HepG2 (cell line): Measurements from ENCODE around the gene PAQR6. TPM values are rescaled to one million over a fixed set of nuclear protein-coding genes. Genes with fewer than 3 reads are reported as not detected.

ENCODE experiments used
- EP300 ChIP-seq, 3 experiments: sonication (generic) in 1 of 3; formaldehyde crosslinking in 1 of 3; IDR thresholded peaks; 2 replicates each; pipeline versions ENCODE4 v1.5.1 to v1.6.1; 2011 to 2020; ENCODE audit warnings: low read depth in 2 of 3, low read length in 2 of 3, borderline replicate concordance in 1 of 3, improper control_type of control experiment in 1 of 3, mild to moderate bottlenecking in 1 of 3, missing genetic modification reagents in 1 of 3, moderate library complexity in 1 of 3
- HBP1 ChIP-seq: IDR thresholded peaks from 2 replicates; pipeline ENCODE4 v1.6.1; 2016; ENCODE audit warnings: low read depth, control low read depth
- POLR2AphosphoS5 ChIP-seq: IDR thresholded peaks from 2 replicates; pipeline ENCODE4 v1.6.1; 2012; ENCODE audit warnings: low read depth, low read length
- POLR2G ChIP-seq: fragments of 200-400 bp; formaldehyde crosslinking; IDR thresholded peaks from 2 replicates; pipeline ENCODE4 v1.6.1; 2018; ENCODE audit warnings: mild to moderate bottlenecking, low read depth, low read length, moderate library complexity
- PRMT3 ChIP-seq: sonication (generic); formaldehyde crosslinking; IDR thresholded peaks from 2 replicates; pipeline ENCODE4 v1.8.1; 2022; ENCODE audit warnings: low read depth, mild to moderate bottlenecking, moderate library complexity, missing genetic modification reagents, borderline replicate concordance
- ZFP91 ChIP-seq: sonication (generic); formaldehyde crosslinking; IDR thresholded peaks from 2 replicates; pipeline ENCODE4 v1.9.0; 2022; ENCODE audit warnings: missing genetic modification reagents, mild to moderate bottlenecking, borderline replicate concordance
- ZNF256 ChIP-seq: sonication (generic); formaldehyde crosslinking; conservative IDR thresholded peaks from 2 replicates; pipeline ENCODE4 v1.4.0; 2020; ENCODE audit warnings: missing genetic modification reagents
- ZNF556 ChIP-seq: sonication (generic); formaldehyde crosslinking; IDR thresholded peaks from 2 replicates; pipeline ENCODE4 v1.4.0; 2020; ENCODE audit warnings: mild to moderate bottlenecking, missing genetic modification reagents, borderline replicate concordance
- ZNF691 ChIP-seq: sonication (generic); formaldehyde crosslinking; IDR thresholded peaks from 2 replicates; pipeline ENCODE4 v1.4.0; 2020; ENCODE audit warnings: missing genetic modification reagents, low read depth, mild to moderate bottlenecking, borderline replicate concordance
- ZNF777 ChIP-seq: sonication (generic); formaldehyde crosslinking; IDR thresholded peaks from 2 replicates; pipeline ENCODE4 v1.4.0; 2020; ENCODE audit warnings: missing genetic modification reagents
- polyA plus RNA-seq, 8 experiments: library from polyadenylated mRNA; depleted of rRNA in 3 of 8; stranded (reverse) in 7 of 8; unstranded in 1 of 8; fragments of >200 nt; fragmentation: Illumina TruSeq in 4 of 8; extraction: Trizol in 4 of 8; gene quantifications; 2 replicates each; pipeline versions ENCODE4 v1.2.1 to v1.2.3, GENCODE V29; 2011 to 2016; ENCODE audit warnings: low read depth in 4 of 8, missing spikeins in 1 of 8, mixed read lengths in 1 of 8; ENCODE audit not compliant: insufficient read depth in 1 of 8
- total RNA-seq, 5 experiments: library from RNA; depleted of rRNA; stranded (reverse); fragments of >200 nt; fragmentation: Illumina TruSeq; extraction: Trizol; gene quantifications; 2 replicates each; pipeline ENCODE4 v1.2.3, GENCODE V29; 2016; ENCODE audit warnings: low read depth in 1 of 5
- TF ChIP-seq, protein P1 (sequence below): sonication (generic); formaldehyde crosslinking; IDR thresholded peaks from 2 replicates; pipeline ENCODE4 v1.5.0; 2020; ENCODE audit warnings: mild to moderate bottlenecking, missing genetic modification reagents, moderate library complexity
- TF ChIP-seq, protein P2 (sequence below): sonication (generic); formaldehyde crosslinking; IDR thresholded peaks from 2 replicates; pipeline ENCODE4 v1.4.0; 2020; ENCODE audit warnings: missing genetic modification reagents, borderline replicate concordance
- TF ChIP-seq, protein P3 (sequence below): sonication (generic); formaldehyde crosslinking; IDR thresholded peaks from 2 replicates; pipeline ENCODE4 v1.8.1; 2023; ENCODE audit warnings: mild to moderate bottlenecking, missing genetic modification reagents
- TF ChIP-seq, protein P4 (sequence below): IDR thresholded peaks from 2 replicates; pipeline ENCODE4 v1.6.1; 2016; ENCODE audit warnings: mild to moderate bottlenecking
- TF ChIP-seq, protein P5 (sequence below): sonication (generic); IDR thresholded peaks from 2 replicates; pipeline ENCODE4 v1.6.1; 2016; ENCODE audit warnings: low read depth, borderline replicate concordance

Gene PAQR6
- total and polyA plus RNA-seq, 2 of the 13 experiments (the other 11 are each of a cell fraction or from before 2014, with no cell fraction given) = 0.82 to 1.4 TPM

DNA sequence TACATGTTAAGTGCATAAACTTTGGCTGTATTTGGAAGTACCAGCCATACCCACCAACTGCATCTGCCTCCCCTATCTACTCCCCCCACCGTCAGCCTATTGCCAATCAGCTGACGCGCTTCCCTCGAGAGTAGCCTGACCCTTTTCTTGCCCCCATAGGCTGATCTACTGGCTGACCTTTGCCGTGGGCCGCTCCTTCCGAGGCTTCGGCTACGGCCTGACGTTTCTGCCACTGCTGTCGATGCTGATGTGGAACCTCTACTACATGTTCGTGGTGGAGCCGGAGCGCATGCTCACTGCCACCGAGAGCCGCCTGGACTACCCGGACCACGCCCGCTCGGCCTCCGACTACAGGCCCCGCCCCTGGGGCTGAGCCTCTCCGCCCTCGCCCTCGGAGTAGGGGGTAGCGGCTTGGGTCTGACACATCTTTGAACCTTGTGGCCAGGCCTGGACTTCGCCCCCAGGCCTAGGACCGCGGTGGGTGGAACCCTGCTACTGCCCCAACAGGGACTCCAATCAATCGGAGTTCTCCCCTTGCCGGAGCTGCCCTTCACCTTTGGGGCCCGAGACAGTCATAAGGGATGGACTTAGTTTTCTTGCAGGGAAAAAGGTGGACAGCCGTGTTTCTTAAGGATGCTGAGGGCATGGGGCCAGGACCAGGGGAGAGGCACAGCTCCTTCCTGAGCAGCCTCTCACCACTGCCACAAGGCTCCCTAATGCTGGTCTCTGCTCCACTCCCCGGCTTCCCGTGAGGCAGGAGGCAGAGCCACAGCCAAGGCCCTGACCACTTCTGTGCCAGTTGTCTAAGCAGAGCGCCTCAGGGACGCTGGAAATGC is 43.6 kb upstream of the PAQR6 start (continued):
- TF ChIP-seq, protein P1, sequence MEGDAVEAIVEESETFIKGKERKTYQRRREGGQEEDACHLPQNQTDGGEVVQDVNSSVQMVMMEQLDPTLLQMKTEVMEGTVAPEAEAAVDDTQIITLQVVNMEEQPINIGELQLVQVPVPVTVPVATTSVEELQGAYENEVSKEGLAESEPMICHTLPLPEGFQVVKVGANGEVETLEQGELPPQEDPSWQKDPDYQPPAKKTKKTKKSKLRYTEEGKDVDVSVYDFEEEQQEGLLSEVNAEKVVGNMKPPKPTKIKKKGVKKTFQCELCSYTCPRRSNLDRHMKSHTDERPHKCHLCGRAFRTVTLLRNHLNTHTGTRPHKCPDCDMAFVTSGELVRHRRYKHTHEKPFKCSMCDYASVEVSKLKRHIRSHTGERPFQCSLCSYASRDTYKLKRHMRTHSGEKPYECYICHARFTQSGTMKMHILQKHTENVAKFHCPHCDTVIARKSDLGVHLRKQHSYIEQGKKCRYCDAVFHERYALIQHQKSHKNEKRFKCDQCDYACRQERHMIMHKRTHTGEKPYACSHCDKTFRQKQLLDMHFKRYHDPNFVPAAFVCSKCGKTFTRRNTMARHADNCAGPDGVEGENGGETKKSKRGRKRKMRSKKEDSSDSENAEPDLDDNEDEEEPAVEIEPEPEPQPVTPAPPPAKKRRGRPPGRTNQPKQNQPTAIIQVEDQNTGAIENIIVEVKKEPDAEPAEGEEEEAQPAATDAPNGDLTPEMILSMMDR (CRISPR knock-in tag) = 0 out of 2 replicates have a peak, but pooled peaks have one; percentile 11
- TF ChIP-seq HBP1 (CRISPR knock-in tag) = 0 out of 2 replicates have a peak, but pooled peaks have one; percentile 40
- TF ChIP-seq ZNF691 = peak; percentile 35; the same call in 1 of the 2 replicates
- TF ChIP-seq, protein P2, sequence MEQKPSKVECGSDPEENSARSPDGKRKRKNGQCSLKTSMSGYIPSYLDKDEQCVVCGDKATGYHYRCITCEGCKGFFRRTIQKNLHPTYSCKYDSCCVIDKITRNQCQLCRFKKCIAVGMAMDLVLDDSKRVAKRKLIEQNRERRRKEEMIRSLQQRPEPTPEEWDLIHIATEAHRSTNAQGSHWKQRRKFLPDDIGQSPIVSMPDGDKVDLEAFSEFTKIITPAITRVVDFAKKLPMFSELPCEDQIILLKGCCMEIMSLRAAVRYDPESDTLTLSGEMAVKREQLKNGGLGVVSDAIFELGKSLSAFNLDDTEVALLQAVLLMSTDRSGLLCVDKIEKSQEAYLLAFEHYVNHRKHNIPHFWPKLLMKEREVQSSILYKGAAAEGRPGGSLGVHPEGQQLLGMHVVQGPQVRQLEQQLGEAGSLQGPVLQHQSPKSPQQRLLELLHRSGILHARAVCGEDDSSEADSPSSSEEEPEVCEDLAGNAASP (CRISPR knock-in tag) = 0 out of 2 replicates have a peak, but pooled peaks have one; percentile 22
- TF ChIP-seq POLR2AphosphoS5 = peak; percentile 92
- TF ChIP-seq, protein P3, sequence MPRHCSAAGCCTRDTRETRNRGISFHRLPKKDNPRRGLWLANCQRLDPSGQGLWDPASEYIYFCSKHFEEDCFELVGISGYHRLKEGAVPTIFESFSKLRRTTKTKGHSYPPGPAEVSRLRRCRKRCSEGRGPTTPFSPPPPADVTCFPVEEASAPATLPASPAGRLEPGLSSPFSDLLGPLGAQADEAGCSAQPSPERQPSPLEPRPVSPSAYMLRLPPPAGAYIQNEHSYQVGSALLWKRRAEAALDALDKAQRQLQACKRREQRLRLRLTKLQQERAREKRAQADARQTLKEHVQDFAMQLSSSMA (CRISPR knock-in tag) = no peak
- peak; percentile 89; the same call in 1 of the 2 replicates for TF ChIP-seq ZFP91 (CRISPR knock-in tag)
- no peak; a peak in 1 of 4 replicates for TF ChIP-seq EP300 (IDR thresholded peaks at IDR 0.05; ENCODE audit: low read depth in 2 of 2, low read length in 2 of 2)
- TF ChIP-seq EP300 (CRISPR knock-in tag; IDR thresholded peaks at IDR 0.05; ENCODE audit: borderline replicate concordance) = no peak
- TF ChIP-seq PRMT3 (CRISPR knock-in tag) = no peak
- TF ChIP-seq, protein P4, sequence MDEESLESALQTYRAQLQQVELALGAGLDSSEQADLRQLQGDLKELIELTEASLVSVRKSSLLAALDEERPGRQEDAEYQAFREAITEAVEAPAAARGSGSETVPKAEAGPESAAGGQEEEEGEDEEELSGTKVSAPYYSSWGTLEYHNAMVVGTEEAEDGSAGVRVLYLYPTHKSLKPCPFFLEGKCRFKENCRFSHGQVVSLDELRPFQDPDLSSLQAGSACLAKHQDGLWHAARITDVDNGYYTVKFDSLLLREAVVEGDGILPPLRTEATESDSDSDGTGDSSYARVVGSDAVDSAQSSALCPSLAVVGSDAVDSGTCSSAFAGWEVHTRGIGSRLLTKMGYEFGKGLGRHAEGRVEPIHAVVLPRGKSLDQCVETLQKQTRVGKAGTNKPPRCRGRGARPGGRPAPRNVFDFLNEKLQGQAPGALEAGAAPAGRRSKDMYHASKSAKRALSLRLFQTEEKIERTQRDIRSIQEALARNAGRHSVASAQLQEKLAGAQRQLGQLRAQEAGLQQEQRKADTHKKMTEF (CRISPR knock-in tag) = peak; percentile 94
- TF ChIP-seq ZNF256 (CRISPR knock-in tag) = no peak
- peak; percentile 87 for TF ChIP-seq POLR2G
- peak; percentile 74; the same call in 1 of the 2 replicates for TF ChIP-seq ZNF556
- TF ChIP-seq, protein P5, sequence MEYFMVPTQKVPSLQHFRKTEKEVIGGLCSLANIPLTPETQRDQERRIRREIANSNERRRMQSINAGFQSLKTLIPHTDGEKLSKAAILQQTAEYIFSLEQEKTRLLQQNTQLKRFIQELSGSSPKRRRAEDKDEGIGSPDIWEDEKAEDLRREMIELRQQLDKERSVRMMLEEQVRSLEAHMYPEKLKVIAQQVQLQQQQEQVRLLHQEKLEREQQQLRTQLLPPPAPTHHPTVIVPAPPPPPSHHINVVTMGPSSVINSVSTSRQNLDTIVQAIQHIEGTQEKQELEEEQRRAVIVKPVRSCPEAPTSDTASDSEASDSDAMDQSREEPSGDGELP = peak; percentile 87
- peak; percentile 83 for TF ChIP-seq ZNF777
